ENCODE measurements around the gene MKNK2.
"Not testable (repeated sequence)": the region's sequence is repeated elsewhere in the genome, so short reads cannot be mapped to it uniquely, and the experiment has no call there.

Gene MKNK2

GRCh38 chr19:2050991-2051772 lies at the start of gene MKNK2:
Gene MKNK2 (minus strand): TSS chr19:2051244. CDS start chr19:2050851, 393 bp downstream.
- DNase-seq (ENCODE audit: low read depth) = peak; percentile 94

DNA sequence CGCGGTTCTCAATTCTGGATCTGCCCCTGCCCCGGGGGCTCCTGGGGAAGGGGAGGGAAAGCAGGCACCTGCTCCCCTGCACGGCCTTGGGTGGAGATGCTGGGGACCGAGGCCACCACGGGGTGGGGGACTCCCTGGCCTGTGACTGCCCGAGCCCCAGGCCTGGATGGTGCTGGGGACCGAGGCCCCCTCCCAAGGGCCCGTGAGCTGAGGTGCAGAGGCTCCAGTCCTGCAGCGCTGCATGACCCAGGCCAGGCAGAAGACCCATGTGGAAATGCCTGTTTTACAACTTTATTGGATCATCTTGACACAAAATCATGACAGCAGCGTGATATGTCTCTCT lies 49.6 kb upstream of the MKNK2 start:
- DNase-seq (ENCODE audit: low read depth) = no peak

- DNase-seq (ENCODE audit: low read depth) = no peak
Measured at GRCh38 chr19:2099937-2100718, 49.1 kb upstream of the MKNK2 start.

DNA sequence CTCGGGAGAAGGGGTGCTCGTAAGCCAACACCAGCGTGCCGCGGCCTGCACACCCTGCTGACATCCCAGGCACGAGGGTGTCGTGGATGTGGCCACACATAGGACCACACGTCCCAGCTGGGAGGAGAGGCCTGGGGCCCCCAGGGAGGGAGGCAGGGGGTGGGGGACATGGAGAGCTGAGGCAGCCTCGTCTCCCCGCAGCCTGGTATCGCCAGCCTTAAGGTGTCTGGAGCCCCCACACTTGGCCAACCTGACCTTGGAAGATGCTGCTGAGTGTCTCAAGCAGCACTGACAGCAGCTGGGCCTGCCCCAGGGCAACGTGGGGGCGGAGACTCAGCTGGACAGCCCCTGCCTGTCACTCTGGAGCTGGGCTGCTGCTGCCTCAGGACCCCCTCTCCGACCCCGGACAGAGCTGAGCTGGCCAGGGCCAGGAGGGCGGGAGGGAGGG lies 48.0 kb upstream of the MKNK2 start:
- no peak for DNase-seq (ENCODE audit: low read depth)

DNA sequence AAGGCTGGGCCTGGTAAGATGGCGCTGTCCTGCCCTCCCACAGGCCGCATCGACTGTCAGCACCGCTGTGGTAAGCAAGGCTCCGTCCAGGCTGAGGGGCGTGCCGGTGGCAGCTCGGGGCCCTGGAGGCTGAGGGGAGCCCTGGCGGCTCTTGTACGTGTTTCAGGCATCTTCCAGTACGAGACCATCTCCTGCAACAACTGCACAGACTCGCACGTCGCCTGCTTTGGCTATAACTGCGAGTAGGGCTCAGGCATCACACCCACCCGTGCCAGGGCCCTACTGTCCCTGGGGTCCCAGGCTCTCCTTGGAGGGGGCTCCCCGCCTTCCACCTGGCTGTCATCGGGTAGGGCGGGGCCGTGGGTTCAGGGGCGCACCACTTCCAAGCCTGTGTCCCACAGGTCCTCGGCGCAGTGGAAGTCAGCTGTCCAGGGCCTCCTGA lies 46.9 kb upstream of the MKNK2 start:
- no peak for DNase-seq (ENCODE audit: low read depth)

DNA sequence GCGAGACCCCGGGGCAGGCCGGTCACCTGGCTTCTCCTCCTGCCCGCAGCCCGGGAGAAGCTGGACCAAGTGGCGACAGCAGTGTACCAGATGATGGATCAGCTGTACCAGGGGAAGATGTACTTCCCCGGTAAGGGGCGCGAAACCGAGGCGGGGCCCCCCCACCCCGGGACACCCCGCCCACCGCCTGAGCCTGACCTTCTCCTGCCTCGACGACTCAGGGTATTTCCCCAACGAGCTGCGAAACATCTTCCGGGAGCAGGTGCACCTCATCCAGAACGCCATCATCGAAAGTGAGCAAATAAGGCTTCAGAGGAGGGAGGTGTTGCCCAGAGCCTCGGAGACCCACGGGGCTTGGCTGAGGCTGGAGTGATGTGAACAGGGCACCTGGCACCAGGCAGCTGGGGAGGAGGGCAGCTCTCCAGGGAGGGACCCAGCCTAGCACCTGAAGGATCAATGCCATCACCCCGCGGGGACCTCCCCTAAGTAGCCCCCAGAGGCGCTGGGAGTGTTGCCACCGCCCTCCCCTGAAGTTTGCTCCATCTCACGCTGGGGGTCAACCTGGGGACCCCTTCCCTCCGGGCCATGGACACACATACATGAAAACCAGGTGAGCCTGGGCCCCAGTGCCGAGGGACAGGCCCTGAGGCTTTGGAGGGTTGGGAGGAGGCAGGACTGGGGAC lies 46.3 kb upstream of the MKNK2 start:
- DNase-seq (ENCODE audit: low read depth) = no peak

DNA sequence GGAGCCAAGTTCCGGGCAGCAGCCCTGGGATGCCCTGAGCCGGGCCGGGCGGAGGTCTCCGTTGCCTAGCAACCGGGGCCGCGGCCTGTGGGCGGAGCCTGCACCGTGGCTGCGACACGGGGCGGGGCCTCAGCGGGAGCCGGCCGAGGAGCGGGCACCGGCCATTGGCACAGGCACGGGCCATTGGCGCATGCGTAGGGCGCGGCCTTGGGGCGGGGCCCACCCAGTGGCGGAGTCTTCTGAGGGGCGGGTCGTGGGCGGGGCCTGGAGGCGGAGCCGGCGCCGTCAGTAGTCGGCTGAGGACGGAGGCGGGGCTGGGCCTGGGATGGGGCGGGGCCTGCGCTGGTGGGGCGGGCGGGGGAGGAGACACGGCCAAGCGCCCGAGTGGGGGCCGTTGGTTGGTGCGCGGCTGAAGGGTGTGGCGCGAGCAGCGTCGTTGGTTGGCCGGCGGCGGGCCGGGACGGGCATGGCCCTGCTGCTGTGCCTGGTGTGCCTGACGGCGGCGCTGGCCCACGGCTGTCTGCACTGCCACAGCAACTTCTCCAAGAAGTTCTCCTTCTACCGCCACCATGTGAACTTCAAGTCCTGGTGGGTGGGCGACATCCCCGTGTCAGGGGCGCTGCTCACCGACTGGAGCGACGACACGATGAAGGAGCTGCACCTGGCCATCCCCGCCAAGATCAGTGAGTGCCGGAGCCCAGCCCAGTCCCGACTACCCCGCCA lies 45.6 kb upstream of the MKNK2 start, which contains the start of gene IZUMO4:
TSS of gene IZUMO4 (plus strand) at position 436 of the 723 bp plus-strand sequence. CDS start at position 467, 31 bp downstream.
- DNase-seq (ENCODE audit: low read depth) = peak; percentile 99

DNA sequence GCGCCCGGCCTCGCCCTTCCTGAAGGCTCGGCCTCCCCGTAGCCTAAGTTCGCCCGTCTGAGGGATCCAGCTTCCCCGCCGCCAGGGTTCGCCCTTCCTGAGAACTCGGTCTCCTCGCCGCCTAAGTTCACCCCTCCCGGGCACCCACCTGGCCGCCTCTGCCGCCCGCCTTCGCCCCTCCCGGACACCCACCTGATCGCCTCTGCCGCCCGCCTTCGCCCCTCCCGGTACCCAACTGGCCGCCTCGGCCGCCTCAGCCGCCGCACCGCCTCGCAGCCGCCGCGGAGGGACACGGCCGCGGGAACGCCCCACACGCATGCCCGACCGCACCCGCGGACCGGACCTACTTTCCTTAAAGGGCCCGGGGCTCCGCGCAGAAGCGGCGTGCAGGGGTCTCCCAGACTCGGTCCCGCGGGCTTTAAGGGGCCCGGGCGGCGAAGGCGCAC lies 45.0 kb upstream of the MKNK2 start, which contains the start of gene MOB3A:
TSS of gene MOB3A (minus strand) at position 293 of the 446 bp plus-strand sequence. CDS start 17,766 bp downstream, outside the sequence.
- DNase-seq (ENCODE audit: low read depth) = peak; percentile 75

DNA sequence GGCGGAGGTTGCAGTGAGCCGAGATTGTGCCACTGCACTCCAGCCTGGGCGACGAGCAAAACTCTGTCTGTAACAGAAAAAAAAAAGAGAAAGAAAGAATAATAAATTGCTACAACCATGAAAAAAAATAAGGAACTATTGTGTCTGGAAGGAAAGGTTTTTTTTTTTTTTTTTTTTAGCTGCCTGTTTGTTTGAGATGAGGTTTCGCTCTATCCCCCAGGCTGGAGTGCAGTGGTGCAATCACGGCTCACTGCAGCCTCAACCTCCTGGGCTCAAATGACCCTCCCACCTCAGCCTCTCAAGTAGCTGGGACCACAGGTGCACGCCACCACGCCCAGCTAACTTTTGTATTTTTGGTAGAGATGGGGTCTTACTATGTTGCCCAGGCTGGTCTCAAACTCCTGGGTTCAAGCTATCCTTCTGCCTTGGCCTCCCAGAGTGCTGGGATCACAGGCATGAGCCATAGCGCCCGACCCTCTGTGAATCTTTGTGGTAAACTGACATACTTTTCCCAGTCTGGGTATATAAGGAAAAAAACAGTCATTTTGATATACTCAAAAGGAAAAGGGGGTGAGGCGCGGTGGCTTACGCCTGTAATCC lies 41.0 kb upstream of the MKNK2 start:
- not testable (repeated sequence) for DNase-seq (ENCODE audit: low read depth)

GRCh38 chr19:2089727-2090053 lies 38.6 kb upstream of the MKNK2 start:
- no peak for DNase-seq (ENCODE audit: low read depth)

GRCh38 chr19:2089001-2089711 lies 38.1 kb upstream of the MKNK2 start:
- no peak for DNase-seq (ENCODE audit: low read depth)

- DNase-seq (ENCODE audit: low read depth) = no peak
Measured at GRCh38 chr19:2087621-2088100, 36.6 kb upstream of the MKNK2 start.

GRCh38 chr19:2086695-2087620 lies 35.9 kb upstream of the MKNK2 start:
- not testable (repeated sequence) for DNase-seq (ENCODE audit: low read depth)

- DNase-seq (ENCODE audit: low read depth) = peak; percentile 90
Measured at GRCh38 chr19:2084993-2085720, 34.1 kb upstream of the MKNK2 start.

- DNase-seq (ENCODE audit: low read depth) = peak; percentile 61
Measured at GRCh38 chr19:2083174-2083854, 32.3 kb upstream of the MKNK2 start.

DNA sequence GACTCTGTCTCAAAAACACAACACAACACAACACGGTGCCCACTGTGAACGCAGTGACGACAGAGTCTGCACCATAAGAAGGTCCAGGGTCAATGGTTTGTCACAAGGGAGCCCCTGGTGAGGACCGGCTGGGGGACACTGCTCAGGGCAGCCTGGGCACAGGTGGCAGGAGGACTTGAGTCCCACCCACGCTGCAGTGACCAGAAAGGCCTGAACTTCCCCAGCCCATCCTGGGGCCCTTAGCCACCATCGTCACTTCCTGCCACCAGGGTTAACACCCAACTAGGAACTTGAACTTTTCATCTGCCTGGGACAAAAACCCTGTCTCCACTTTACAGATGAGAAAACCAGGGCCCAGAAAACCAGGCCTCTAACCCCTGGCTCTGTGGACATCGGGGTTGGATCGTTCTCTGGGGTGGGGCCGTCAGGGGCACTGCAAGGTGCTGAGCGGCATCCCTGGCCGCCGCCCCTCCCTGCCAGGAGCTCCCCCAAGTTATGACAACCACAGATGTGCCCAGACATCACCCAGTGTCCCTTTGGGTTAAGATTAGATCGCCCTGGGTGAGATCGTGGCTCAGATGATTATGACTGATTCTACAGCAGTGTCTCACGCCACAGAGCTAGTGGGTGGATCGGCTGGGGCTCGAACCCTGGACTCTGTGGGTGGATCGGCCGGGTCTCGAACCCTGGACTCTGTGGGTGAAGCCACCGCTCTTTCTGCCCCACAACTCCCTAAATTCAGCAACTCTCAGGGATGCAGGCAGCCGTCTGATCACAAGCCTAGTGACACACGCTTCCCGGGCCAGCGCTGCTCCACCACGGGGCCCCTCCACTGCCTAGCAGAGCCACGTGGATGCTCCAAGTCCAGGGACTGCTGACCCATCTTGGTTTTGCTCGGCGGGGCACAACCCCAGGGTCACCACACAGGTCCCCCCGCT lies 31.1 kb upstream of the MKNK2 start:
- DNase-seq (ENCODE audit: low read depth) = no peak
